ENCODE measurements around the gene PRRT1B.

The PRRT1B gene

GRCh38 chr9:131584858-131585257 is 39.5 kb downstream of the PRRT1B start:
- Histone ChIP-seq H3K27me3 (ENCODE audit: low read depth, low read length) (no peaks in the 10 kb centered on the region), H3K27ac (ENCODE audit: low read length) (no peak overlapping the region), H3K4me1 (ENCODE audit: control insufficient read depth in 1 of 2, insufficient read depth in 2 of 2, low read length in 2 of 2) (no peaks in the 10 kb centered on the region), H3K36me3 (ENCODE audit: control insufficient read depth in 1 of 2, insufficient read depth in 2 of 2, low read length in 2 of 2) (peaks cover 52 to 77% of the 10 kb centered on the region in 2 donors), H3K9me3 (ENCODE audit: control insufficient read depth in 1 of 2, low read length in 2 of 2) (no peaks in the 10 kb centered on the region), H3K4me3 (ENCODE audit: low read depth in 1 of 2, low read length in 2 of 2) (no peak overlapping the region)

GRCh38 chr9:131585375-131585774 is 40.1 kb downstream of the PRRT1B start:
- Histone ChIP-seq H3K27me3 (ENCODE audit: low read depth, low read length) (no peaks in the 10 kb centered on the region), H3K9me3 (ENCODE audit: control insufficient read depth in 1 of 2, low read length in 2 of 2) (no peaks in the 10 kb centered on the region), H3K4me1 (ENCODE audit: control insufficient read depth in 1 of 2, insufficient read depth in 2 of 2, low read length in 2 of 2) (no peaks in the 10 kb centered on the region), H3K4me3 (ENCODE audit: low read depth in 1 of 2, low read length in 2 of 2) (no peak overlapping the region), H3K27ac (ENCODE audit: low read length) (no peak overlapping the region), H3K36me3 (ENCODE audit: control insufficient read depth in 1 of 2, insufficient read depth in 2 of 2, low read length in 2 of 2) (peaks cover 52 to 77% of the 10 kb centered on the region in 2 donors)

- Histone ChIP-seq H3K4me3 (ENCODE audit: low read depth in 1 of 2, low read length in 2 of 2) (no peak overlapping the region), H3K36me3 (ENCODE audit: control insufficient read depth in 1 of 2, insufficient read depth in 2 of 2, low read length in 2 of 2) (peaks cover 60 to 81% of the 10 kb centered on the region in 2 donors), H3K27me3 (ENCODE audit: low read depth, low read length) (no peaks in the 10 kb centered on the region), H3K4me1 (ENCODE audit: control insufficient read depth in 1 of 2, insufficient read depth in 2 of 2, low read length in 2 of 2) (no peaks in the 10 kb centered on the region), H3K9me3 (ENCODE audit: control insufficient read depth in 1 of 2, low read length in 2 of 2) (no peaks in the 10 kb centered on the region), H3K27ac (ENCODE audit: low read length) (no peak overlapping the region)
Observed at GRCh38 chr9:131587331-131587730, 42.0 kb downstream of the PRRT1B start.

- Histone ChIP-seq H3K27me3 (ENCODE audit: low read depth, low read length) (no peaks in the 10 kb centered on the region), H3K4me3 (ENCODE audit: low read depth in 1 of 2, low read length in 2 of 2) (no peak overlapping the region), H3K36me3 (ENCODE audit: control insufficient read depth in 1 of 2, insufficient read depth in 2 of 2, low read length in 2 of 2) (peaks cover 60 to 75% of the 10 kb centered on the region in 2 donors), H3K27ac (ENCODE audit: low read length) (no peak overlapping the region), H3K4me1 (ENCODE audit: control insufficient read depth in 1 of 2, insufficient read depth in 2 of 2, low read length in 2 of 2) (no peaks in the 10 kb centered on the region), H3K9me3 (ENCODE audit: control insufficient read depth in 1 of 2, low read length in 2 of 2) (no peaks in the 10 kb centered on the region)
Observed at GRCh38 chr9:131587906-131588305, 42.6 kb downstream of the PRRT1B start.

- H3K36me3 ChIP-seq (ENCODE audit: control insufficient read depth in 1 of 2, insufficient read depth in 2 of 2, low read length in 2 of 2), result peaks cover 58 to 70% of the 10 kb centered on the region in 2 donors
- no peaks in the 10 kb centered on the region for H3K4me1 ChIP-seq (ENCODE audit: control insufficient read depth in 1 of 2, insufficient read depth in 2 of 2, low read length in 2 of 2)
- H3K9me3 ChIP-seq (ENCODE audit: control insufficient read depth in 1 of 2, low read length in 2 of 2), result no peaks in the 10 kb centered on the region
Observed at GRCh38 chr9:131588396-131588795, 43.1 kb downstream of the PRRT1B start.

GRCh38 chr9:131589124-131589711 is 43.9 kb downstream of the PRRT1B start:
- Histone ChIP-seq H3K4me1 (ENCODE audit: control insufficient read depth in 1 of 2, insufficient read depth in 2 of 2, low read length in 2 of 2) (no peaks in the 10 kb centered on the region), H3K27me3 (ENCODE audit: low read depth, low read length) (no peaks in the 10 kb centered on the region), H3K9me3 (ENCODE audit: control insufficient read depth in 1 of 2, low read length in 2 of 2) (no peaks in the 10 kb centered on the region), H3K27ac (ENCODE audit: low read length) (no peak overlapping the region), H3K36me3 (ENCODE audit: control insufficient read depth in 1 of 2, insufficient read depth in 2 of 2, low read length in 2 of 2) (peaks cover 54 to 63% of the 10 kb centered on the region in 2 donors), H3K4me3 (ENCODE audit: low read depth in 1 of 2, low read length in 2 of 2) (no peak overlapping the region)

More at GRCh38 chr9:131588396-131588795, 43.1 kb downstream of the PRRT1B start:
- Histone ChIP-seq H3K27ac (ENCODE audit: low read length) (no peak overlapping the region), H3K27me3 (ENCODE audit: low read depth, low read length) (no peaks in the 10 kb centered on the region), H3K4me3 (ENCODE audit: low read depth in 1 of 2, low read length in 2 of 2) (no peak overlapping the region)

GRCh38 chr9:131589993-131590392 is 44.7 kb downstream of the PRRT1B start:
- peaks cover 49 to 64% of the 10 kb centered on the region in 2 donors for H3K36me3 ChIP-seq (ENCODE audit: control insufficient read depth in 1 of 2, insufficient read depth in 2 of 2, low read length in 2 of 2)
- H3K27ac ChIP-seq (ENCODE audit: low read length), result no peak overlapping the region
- H3K27me3 ChIP-seq (ENCODE audit: low read depth, low read length), result no peaks in the 10 kb centered on the region
- no peaks in the 10 kb centered on the region for H3K9me3 ChIP-seq (ENCODE audit: control insufficient read depth in 1 of 2, low read length in 2 of 2)
- H3K4me1 ChIP-seq (ENCODE audit: control insufficient read depth in 1 of 2, insufficient read depth in 2 of 2, low read length in 2 of 2), result no peaks in the 10 kb centered on the region
- no peak overlapping the region for H3K4me3 ChIP-seq (ENCODE audit: low read depth in 1 of 2, low read length in 2 of 2)

GRCh38 chr9:131590449-131590848 is 45.1 kb downstream of the PRRT1B start:
- peaks cover 52 to 65% of the 10 kb centered on the region in 2 donors for H3K36me3 ChIP-seq (ENCODE audit: control insufficient read depth in 1 of 2, insufficient read depth in 2 of 2, low read length in 2 of 2)
- H3K4me1 ChIP-seq (ENCODE audit: control insufficient read depth in 1 of 2, insufficient read depth in 2 of 2, low read length in 2 of 2), result no peaks in the 10 kb centered on the region
- no peaks in the 10 kb centered on the region for H3K27me3 ChIP-seq (ENCODE audit: low read depth, low read length)
- H3K9me3 ChIP-seq (ENCODE audit: control insufficient read depth in 1 of 2, low read length in 2 of 2), result no peaks in the 10 kb centered on the region
- no peak overlapping the region for H3K4me3 ChIP-seq (ENCODE audit: low read depth in 1 of 2, low read length in 2 of 2)
- no peak overlapping the region for H3K27ac ChIP-seq (ENCODE audit: low read length)

- Histone ChIP-seq H3K9me3 (ENCODE audit: control insufficient read depth in 1 of 2, low read length in 2 of 2) (no peaks in the 10 kb centered on the region), H3K27me3 (ENCODE audit: low read depth, low read length) (no peaks in the 10 kb centered on the region), H3K4me1 (ENCODE audit: control insufficient read depth in 1 of 2, insufficient read depth in 2 of 2, low read length in 2 of 2) (no peaks in the 10 kb centered on the region), H3K4me3 (ENCODE audit: low read depth in 1 of 2, low read length in 2 of 2) (no peak overlapping the region), H3K27ac (ENCODE audit: low read length) (no peak overlapping the region), H3K36me3 (ENCODE audit: control insufficient read depth in 1 of 2, insufficient read depth in 2 of 2, low read length in 2 of 2) (peaks cover 59 to 68% of the 10 kb centered on the region in 2 donors)
Observed at GRCh38 chr9:131590907-131591844, 45.9 kb downstream of the PRRT1B start.

- no peak overlapping the region for H3K4me3 ChIP-seq (ENCODE audit: low read depth in 1 of 2, low read length in 2 of 2)
- H3K36me3 ChIP-seq (ENCODE audit: control insufficient read depth in 1 of 2, insufficient read depth in 2 of 2, low read length in 2 of 2), result peaks cover 66 to 74% of the 10 kb centered on the region in 2 donors
- no peaks in the 10 kb centered on the region for H3K4me1 ChIP-seq (ENCODE audit: control insufficient read depth in 1 of 2, insufficient read depth in 2 of 2, low read length in 2 of 2)
Observed at GRCh38 chr9:131591845-131592208, 46.5 kb downstream of the PRRT1B start.

GRCh38 chr9:131593091-131593820 is 47.9 kb downstream of the PRRT1B start:
- H3K36me3 ChIP-seq (ENCODE audit: control insufficient read depth in 1 of 2, insufficient read depth in 2 of 2, low read length in 2 of 2), result peaks cover 68 to 78% of the 10 kb centered on the region in 2 donors
- no peaks in the 10 kb centered on the region for H3K27me3 ChIP-seq (ENCODE audit: low read depth, low read length)
- no peaks in the 10 kb centered on the region for H3K4me1 ChIP-seq (ENCODE audit: control insufficient read depth in 1 of 2, insufficient read depth in 2 of 2, low read length in 2 of 2)
- H3K9me3 ChIP-seq (ENCODE audit: control insufficient read depth in 1 of 2, low read length in 2 of 2), result no peaks in the 10 kb centered on the region
- no peak overlapping the region for H3K4me3 ChIP-seq (ENCODE audit: low read depth in 1 of 2, low read length in 2 of 2)
- no peak overlapping the region for H3K27ac ChIP-seq (ENCODE audit: low read length)

More at GRCh38 chr9:131591845-131592208, 46.5 kb downstream of the PRRT1B start:
- H3K9me3 ChIP-seq (ENCODE audit: control insufficient read depth in 1 of 2, low read length in 2 of 2), result no peaks in the 10 kb centered on the region
- H3K27me3 ChIP-seq (ENCODE audit: low read depth, low read length), result no peaks in the 10 kb centered on the region
- no peak overlapping the region for H3K27ac ChIP-seq (ENCODE audit: low read length)

All from muscle layer of duodenum (tissue), 2 donors.